Measurements from ENCODE around the gene RFC4.
A peak's percentile ranks its signal among the peaks of the same experiment; 100 is the strongest.

RFC4 gene

DNA sequence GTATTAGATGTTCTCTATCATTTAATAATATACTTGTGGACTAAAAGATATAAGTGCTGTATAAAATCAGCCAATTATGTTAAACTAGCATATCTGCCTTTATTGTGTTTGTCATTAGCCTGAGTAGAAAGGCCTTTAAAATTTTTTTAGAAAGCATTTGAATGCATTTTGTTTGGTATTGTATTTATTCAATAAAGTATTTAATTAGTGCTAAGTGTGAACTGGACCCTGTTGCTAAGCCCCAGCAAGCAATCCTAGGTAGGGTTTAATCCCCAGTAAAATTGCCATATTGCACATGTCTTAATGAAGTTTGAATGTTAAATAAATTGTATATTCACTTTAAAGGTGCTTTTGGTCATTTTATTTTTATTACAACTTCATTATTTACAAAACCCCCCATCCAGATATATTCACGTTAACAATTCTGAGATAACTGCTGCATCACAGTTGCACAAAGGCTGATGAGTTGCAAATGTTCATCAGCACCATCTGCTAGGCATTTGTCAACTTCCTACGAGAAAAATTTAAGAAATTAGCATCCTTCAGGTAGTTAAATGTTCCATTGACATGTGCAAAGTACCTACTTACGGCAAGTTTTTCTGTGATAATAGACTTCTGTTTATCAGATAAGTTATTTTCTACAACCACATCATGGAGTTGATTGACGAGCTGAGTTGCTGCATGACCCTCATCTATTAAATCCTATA is 16.6 kb downstream of the RFC4 start:
- ChIA-PET CTCF (interaction anchor here (0.6 to 1.1 kb wide), 3 partner anchors 32 to 954 kb away, joined by 3 read pairs; no protein-coding TSS in a partner anchor), POLR2A (interaction anchor here (0.6 to 1.0 kb wide), 2 partner anchors 11 to 219 kb away, joined by 3 read pairs; partner anchors contain the start of gene DNAJB11)

GRCh38 chr3:186788482-186789370 is 17.6 kb downstream of the RFC4 start:
- ChIA-PET CTCF (interaction anchor here (0.6 kb wide), 1 partner anchor 953 kb away, joined by 3 read pairs; no protein-coding TSS in a partner anchor), POLR2A (no interaction called here)
- Histone ChIP-seq H3K9me3 (ENCODE audit: control insufficient read depth, insufficient read depth, low read depth, low read length) (no peaks in the 10 kb centered on the region), H3K27ac (ENCODE audit: extremely low read depth, low read depth, low read length) (peak overlapping the region; percentile 10; the same call in 1 of the 2 replicates), H3K36me3 (ENCODE audit: control insufficient read depth in 2 of 2, insufficient read depth in 1 of 2, low read length in 2 of 2) (peaks cover 3 to 98% of the 10 kb centered on the region in 2 experiments), H3K4me1 (ENCODE audit: control insufficient read depth, insufficient read depth, low read length) (no peaks in the 10 kb centered on the region), H3K4me3 (ENCODE audit: low read depth, low read length) (no peak overlapping the region)
- TF ChIP-seq ZNF146 (tag by site-specific recombination; IDR thresholded peaks at IDR 0.05) (no peak), ZNF335 (tag by site-specific recombination; conservative IDR thresholded peaks at IDR 0.05) (no peak), KLF8 (tag by site-specific recombination; IDR thresholded peaks at IDR 0.05) (no peak), REST (tag by site-specific recombination; IDR thresholded peaks at IDR 0.05) (no peak), SP3 (tag by site-specific recombination; IDR thresholded peaks at IDR 0.05) (no peak), ZBTB17 (tag by site-specific recombination; IDR thresholded peaks at IDR 0.05) (peak; percentile 35; the same call in 1 of the 2 replicates), ZNF707 (tag by site-specific recombination; IDR thresholded peaks at IDR 0.05) (no peak), ZEB2 (tag by site-specific recombination; IDR thresholded peaks at IDR 0.05) (no peak; the same call in 1 of the 2 replicates), ZNF138 (tag by site-specific recombination; IDR thresholded peaks at IDR 0.05; ENCODE audit: borderline replicate concordance) (no peak), OSR2 (tag by site-specific recombination; IDR thresholded peaks at IDR 0.05) (peak; percentile 65)

More for the DNA sequence above, 16.6 kb downstream of the RFC4 start:
- Histone ChIP-seq H3K27ac (ENCODE audit: extremely low read depth, low read depth, low read length) (no peak overlapping the region), H3K4me3 (ENCODE audit: low read depth, low read length) (no peak overlapping the region), H3K4me1 (ENCODE audit: control insufficient read depth, insufficient read depth, low read length) (no peaks in the 10 kb centered on the region), H3K9me3 (ENCODE audit: control insufficient read depth, insufficient read depth, low read depth, low read length) (no peaks in the 10 kb centered on the region), H3K36me3 (ENCODE audit: control insufficient read depth in 2 of 2, insufficient read depth in 1 of 2, low read length in 2 of 2) (peaks cover 3 to 97% of the 10 kb centered on the region in 2 experiments)
- TF ChIP-seq, protein P1, sequence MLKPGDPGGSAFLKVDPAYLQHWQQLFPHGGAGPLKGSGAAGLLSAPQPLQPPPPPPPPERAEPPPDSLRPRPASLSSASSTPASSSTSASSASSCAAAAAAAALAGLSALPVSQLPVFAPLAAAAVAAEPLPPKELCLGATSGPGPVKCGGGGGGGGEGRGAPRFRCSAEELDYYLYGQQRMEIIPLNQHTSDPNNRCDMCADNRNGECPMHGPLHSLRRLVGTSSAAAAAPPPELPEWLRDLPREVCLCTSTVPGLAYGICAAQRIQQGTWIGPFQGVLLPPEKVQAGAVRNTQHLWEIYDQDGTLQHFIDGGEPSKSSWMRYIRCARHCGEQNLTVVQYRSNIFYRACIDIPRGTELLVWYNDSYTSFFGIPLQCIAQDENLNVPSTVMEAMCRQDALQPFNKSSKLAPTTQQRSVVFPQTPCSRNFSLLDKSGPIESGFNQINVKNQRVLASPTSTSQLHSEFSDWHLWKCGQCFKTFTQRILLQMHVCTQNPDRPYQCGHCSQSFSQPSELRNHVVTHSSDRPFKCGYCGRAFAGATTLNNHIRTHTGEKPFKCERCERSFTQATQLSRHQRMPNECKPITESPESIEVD (tag by site-specific recombination; IDR thresholded peaks at IDR 0.05) = peak; percentile 95
- TF ChIP-seq, protein P2, sequence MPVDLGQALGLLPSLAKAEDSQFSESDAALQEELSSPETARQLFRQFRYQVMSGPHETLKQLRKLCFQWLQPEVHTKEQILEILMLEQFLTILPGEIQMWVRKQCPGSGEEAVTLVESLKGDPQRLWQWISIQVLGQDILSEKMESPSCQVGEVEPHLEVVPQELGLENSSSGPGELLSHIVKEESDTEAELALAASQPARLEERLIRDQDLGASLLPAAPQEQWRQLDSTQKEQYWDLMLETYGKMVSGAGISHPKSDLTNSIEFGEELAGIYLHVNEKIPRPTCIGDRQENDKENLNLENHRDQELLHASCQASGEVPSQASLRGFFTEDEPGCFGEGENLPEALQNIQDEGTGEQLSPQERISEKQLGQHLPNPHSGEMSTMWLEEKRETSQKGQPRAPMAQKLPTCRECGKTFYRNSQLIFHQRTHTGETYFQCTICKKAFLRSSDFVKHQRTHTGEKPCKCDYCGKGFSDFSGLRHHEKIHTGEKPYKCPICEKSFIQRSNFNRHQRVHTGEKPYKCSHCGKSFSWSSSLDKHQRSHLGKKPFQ (tag by site-specific recombination; IDR thresholded peaks at IDR 0.05) = peak; percentile 86
- TF ChIP-seq ZBTB17 (tag by site-specific recombination; IDR thresholded peaks at IDR 0.05) (0 out of 2 replicates have a peak, but pooled peaks have one; percentile 21), ZBTB6 (tag by site-specific recombination; IDR thresholded peaks at IDR 0.05) (no peak), OSR2 (tag by site-specific recombination; IDR thresholded peaks at IDR 0.05) (peak; percentile 22; the same call in 1 of the 2 replicates), ZNF324 (tag by site-specific recombination; IDR thresholded peaks at IDR 0.05) (no peak), GLIS1 (tag by site-specific recombination; IDR thresholded peaks at IDR 0.05) (peak; percentile 50)
- TF ChIP-seq, protein P3, sequence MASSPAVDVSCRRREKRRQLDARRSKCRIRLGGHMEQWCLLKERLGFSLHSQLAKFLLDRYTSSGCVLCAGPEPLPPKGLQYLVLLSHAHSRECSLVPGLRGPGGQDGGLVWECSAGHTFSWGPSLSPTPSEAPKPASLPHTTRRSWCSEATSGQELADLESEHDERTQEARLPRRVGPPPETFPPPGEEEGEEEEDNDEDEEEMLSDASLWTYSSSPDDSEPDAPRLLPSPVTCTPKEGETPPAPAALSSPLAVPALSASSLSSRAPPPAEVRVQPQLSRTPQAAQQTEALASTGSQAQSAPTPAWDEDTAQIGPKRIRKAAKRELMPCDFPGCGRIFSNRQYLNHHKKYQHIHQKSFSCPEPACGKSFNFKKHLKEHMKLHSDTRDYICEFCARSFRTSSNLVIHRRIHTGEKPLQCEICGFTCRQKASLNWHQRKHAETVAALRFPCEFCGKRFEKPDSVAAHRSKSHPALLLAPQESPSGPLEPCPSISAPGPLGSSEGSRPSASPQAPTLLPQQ (tag by site-specific recombination; IDR thresholded peaks at IDR 0.05) = no peak
- TF ChIP-seq, protein P4, sequence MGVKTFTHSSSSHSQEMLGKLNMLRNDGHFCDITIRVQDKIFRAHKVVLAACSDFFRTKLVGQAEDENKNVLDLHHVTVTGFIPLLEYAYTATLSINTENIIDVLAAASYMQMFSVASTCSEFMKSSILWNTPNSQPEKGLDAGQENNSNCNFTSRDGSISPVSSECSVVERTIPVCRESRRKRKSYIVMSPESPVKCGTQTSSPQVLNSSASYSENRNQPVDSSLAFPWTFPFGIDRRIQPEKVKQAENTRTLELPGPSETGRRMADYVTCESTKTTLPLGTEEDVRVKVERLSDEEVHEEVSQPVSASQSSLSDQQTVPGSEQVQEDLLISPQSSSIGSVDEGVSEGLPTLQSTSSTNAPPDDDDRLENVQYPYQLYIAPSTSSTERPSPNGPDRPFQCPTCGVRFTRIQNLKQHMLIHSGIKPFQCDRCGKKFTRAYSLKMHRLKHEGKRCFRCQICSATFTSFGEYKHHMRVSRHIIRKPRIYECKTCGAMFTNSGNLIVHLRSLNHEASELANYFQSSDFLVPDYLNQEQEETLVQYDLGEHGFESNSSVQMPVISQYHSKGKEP (tag by site-specific recombination; IDR thresholded peaks at IDR 0.05) = 0 out of 2 replicates have a peak, but pooled peaks have one; percentile 43

All from HEK293 (cell line).